Tibial artery (tissue), 4 donors: ENCODE results near the gene GBX1.

ENCODE experiments used
- DNase-seq, 2 donors: peaks; one replicate each; pipeline ENCODE4 v3.0.0-alpha.2; 2019
- H3K27ac ChIP-seq, 2 donors: fragments of 200-600 bp; sonication (generic) in 1 of 2; 1 replicate in 1 of 2; 2 replicates in 1 of 2; pipeline ENCODE4 v1.5.1; 2018 to 2019; ENCODE audit warnings: mild to moderate bottlenecking in 1 of 2
- H3K27me3 ChIP-seq, 2 donors: fragments of 200-600 bp; sonication (generic) in 1 of 2; one replicate each; pipeline versions ENCODE4 v1.5.1 to v1.6.0; 2016 to 2019
- H3K36me3 ChIP-seq, 3 donors: fragments of 200-600 bp; sonication (generic) in 2 of 3; one replicate each; pipeline ENCODE4 v1.5.1; 2016 to 2019; ENCODE audit warnings: mild to moderate bottlenecking in 2 of 3
- H3K4me1 ChIP-seq, 4 donors: fragments of 200-600 bp; sonication (generic) in 2 of 4; 1 replicate in 3 of 4; 2 replicates in 1 of 4; pipeline ENCODE4 v1.5.1; 2016 to 2019
- H3K4me3 ChIP-seq, 2 donors: fragments of 200-600 bp; sonication (generic) in 1 of 2; 1 replicate in 1 of 2; 2 replicates in 1 of 2; pipeline ENCODE4 v1.5.1; 2018 to 2019; ENCODE audit warnings: mild to moderate bottlenecking in 2 of 2
- H3K9me3 ChIP-seq, 3 donors: fragments of 200-600 bp; sonication (generic) in 1 of 3; one replicate each; pipeline ENCODE4 v1.5.1; 2016 to 2019
- CTCF ChIP-seq, 2 experiments: fragments of 200-600 bp in 1 of 2; fragments of 450-650 bp in 1 of 2; IDR thresholded peaks; one replicate each; pipeline ENCODE4 v1.5.1; 2017 to 2019; ENCODE audit warnings: antibody characterized with exemption in 2 of 2, mild to moderate bottlenecking in 1 of 2, moderate library complexity in 1 of 2
- intact Hi-C: fragments of 100-400 bp; cut with DNase I; formaldehyde crosslinking; loops from one replicate; pipeline ENCODE4 v1.15.0; 2023; ENCODE audit warnings: low total_unique reads

Gene GBX1

GRCh38 chr7:151152643-151153513 lies 14.6 kb downstream of the GBX1 start:
- Histone ChIP-seq H3K27me3 (peaks cover 0 to 47% of the 10 kb centered on the region in 2 donors), H3K27ac (no peak overlapping the region), H3K4me3 (no peak overlapping the region), H3K4me1 (no peaks in the 10 kb centered on the region), H3K9me3 (no peaks in the 10 kb centered on the region), H3K36me3 (no peaks in the 10 kb centered on the region)
- DNase-seq = no peak
- intact Hi-C loops = no loop called here
- no peak for TF ChIP-seq CTCF (IDR thresholded peaks at IDR 0.05)

GRCh38 chr7:151150388-151150787 lies 17.1 kb downstream of the GBX1 start:
- Histone ChIP-seq H3K36me3 (peaks cover 0 to under 1% (median 0%) of the 10 kb centered on the region in 3 donors), H3K4me3 (no peak overlapping the region), H3K4me1 (no peaks in the 10 kb centered on the region), H3K27me3 (peaks cover 0 to 43% of the 10 kb centered on the region in 2 donors), H3K9me3 (no peaks in the 10 kb centered on the region), H3K27ac (no peak overlapping the region)
- no peak for TF ChIP-seq CTCF (IDR thresholded peaks at IDR 0.05)
- intact Hi-C loops = no loop called here
- DNase-seq = no peak

- Histone ChIP-seq H3K36me3 (peaks cover 5 to 18% (median 6%) of the 10 kb centered on the region in 3 donors), H3K4me3 (no peak overlapping the region), H3K4me1 (no peaks in the 10 kb centered on the region), H3K27me3 (peaks cover 0 to 43% of the 10 kb centered on the region in 2 donors), H3K9me3 (no peaks in the 10 kb centered on the region), H3K27ac (no peak overlapping the region)
- TF ChIP-seq CTCF (IDR thresholded peaks at IDR 0.05) = no peak
- intact Hi-C loops = no loop called here
- no peak for DNase-seq
These were observed 18.9 kb downstream of the GBX1 start for GRCh38 chr7:151148319-151149259.

GRCh38 chr7:151146761-151147160 lies 20.7 kb downstream of the GBX1 start:
- Histone ChIP-seq H3K36me3 (peaks cover 13 to 36% (median 24%) of the 10 kb centered on the region in 3 donors), H3K27me3 (peaks cover 0 to 27% of the 10 kb centered on the region in 2 donors), H3K27ac (no peak overlapping the region), H3K4me3 (no peak overlapping the region), H3K4me1 (no peaks in the 10 kb centered on the region), H3K9me3 (no peaks in the 10 kb centered on the region)
- intact Hi-C loops = no loop called here
- no peak for TF ChIP-seq CTCF (IDR thresholded peaks at IDR 0.05)
- DNase-seq = no peak

GRCh38 chr7:151144387-151144786 lies 23.1 kb downstream of the GBX1 start:
- no peak for DNase-seq
- Histone ChIP-seq H3K27ac (no peak overlapping the region), H3K9me3 (no peaks in the 10 kb centered on the region), H3K27me3 (peaks cover 0 to 10% of the 10 kb centered on the region in 2 donors), H3K4me3 (no peak overlapping the region), H3K36me3 (peaks cover 16 to 60% (median 36%) of the 10 kb centered on the region in 3 donors), H3K4me1 (no peaks in the 10 kb centered on the region)
- intact Hi-C loops = no loop called here
- no peak for TF ChIP-seq CTCF (IDR thresholded peaks at IDR 0.05)
